ENCODE measurements around the gene NPAS2.

NPAS2 gene

GRCh38 chr2:100819370-100820272, at the start of gene NPAS2:
TSS of gene NPAS2 (plus strand) at chr2:100820139. CDS start at chr2:100904755, 84,616 bp downstream.
- DNase-seq, result peak; percentile 47

GRCh38 chr2:100771125-100771524, 48.8 kb upstream of the NPAS2 start:
- no peak for DNase-seq

GRCh38 chr2:100773538-100773937, 46.4 kb upstream of the NPAS2 start:
- DNase-seq, result no peak

GRCh38 chr2:100776445-100776844, 43.5 kb upstream of the NPAS2 start:
- no peak for DNase-seq

GRCh38 chr2:100778637-100779450, 41.1 kb upstream of the NPAS2 start:
- no peak for DNase-seq

GRCh38 chr2:100779908-100780202, 40.1 kb upstream of the NPAS2 start:
- DNase-seq, result no peak

GRCh38 chr2:100780203-100781008, 39.5 kb upstream of the NPAS2 start:
- DNase-seq, result no peak

GRCh38 chr2:100781009-100781325, 39.0 kb upstream of the NPAS2 start:
- no peak for DNase-seq

- DNase-seq, result no peak
Observed at GRCh38 chr2:100781523-100782379, 38.2 kb upstream of the NPAS2 start.

GRCh38 chr2:100782380-100782878, 37.5 kb upstream of the NPAS2 start:
- DNase-seq, result no peak

GRCh38 chr2:100783987-100784386, 36.0 kb upstream of the NPAS2 start:
- DNase-seq, result no peak

GRCh38 chr2:100784681-100785080, 35.3 kb upstream of the NPAS2 start:
- no peak for DNase-seq

- DNase-seq, result no peak
Observed at GRCh38 chr2:100785626-100786296, 34.2 kb upstream of the NPAS2 start.

- DNase-seq, result no peak
Observed at GRCh38 chr2:100786297-100786658, 33.7 kb upstream of the NPAS2 start.

- no peak for DNase-seq
Observed at GRCh38 chr2:100786985-100787384, 33.0 kb upstream of the NPAS2 start.

- no peak for DNase-seq
Observed at GRCh38 chr2:100789361-100789760, 30.6 kb upstream of the NPAS2 start.

GRCh38 chr2:100791294-100791935, 28.5 kb upstream of the NPAS2 start:
- no peak for DNase-seq

GRCh38 chr2:100791936-100792308, 28.0 kb upstream of the NPAS2 start:
- DNase-seq, result no peak

GRCh38 chr2:100793220-100793619, 26.7 kb upstream of the NPAS2 start:
- no peak for DNase-seq

GRCh38 chr2:100793982-100794381, 26.0 kb upstream of the NPAS2 start:
- no peak for DNase-seq

- no peak for DNase-seq
Observed at GRCh38 chr2:100796499-100797100, 23.3 kb upstream of the NPAS2 start.
